ENCODE data around the gene GALNT15. TPM values are rescaled to one million over a fixed set of nuclear protein-coding genes. Genes with fewer than 3 reads are reported as not detected.

GALNT15 gene
- total and polyA plus RNA-seq, 2 donors from 2014 or later: 5.5 to 39.9 TPM

GRCh38 chr3:16245609-16246008, 71.1 kb downstream of the GALNT15 start:
- intact Hi-C loops (cut with DNase I): loop anchor here (10.0 kb wide), 2 partner anchors 201 to 431 kb away; no protein-coding TSS in a partner anchor
- no peak for TF ChIP-seq CTCF (IDR thresholded peaks at IDR 0.05; ENCODE audit: borderline replicate concordance, extremely low read depth, insufficient read depth)

GRCh38 chr3:16247282-16248061, 73.0 kb downstream of the GALNT15 start:
- Histone ChIP-seq H3K9me3 (ENCODE audit: control insufficient read depth in 2 of 3, insufficient read depth in 1 of 3, low read length in 3 of 3) (no peaks in the 10 kb centered on the region), H3K36me3 (ENCODE audit: control insufficient read depth in 2 of 3, insufficient read depth in 3 of 3, low read length in 3 of 3) (no peaks in the 10 kb centered on the region), H3K4me1 (ENCODE audit: control insufficient read depth in 2 of 3, insufficient read depth in 2 of 3, low read depth in 1 of 3, low read length in 3 of 3) (peaks cover 0 to 4% (median 0%) of the 10 kb centered on the region in 3 donors), H3K27me3 (ENCODE audit: control insufficient read depth, insufficient read depth, low read length) (no peaks in the 10 kb centered on the region), H3K27ac (ENCODE audit: low read depth in 2 of 2, low read length in 2 of 2) (no peak overlapping the region), H3K4me3 (ENCODE audit: low read length in 3 of 3) (no peak overlapping the region), H3K9ac (ENCODE audit: low read length in 3 of 3) (peak overlapping the region in 1 of 3 donors; percentile 16)
- intact Hi-C loops (cut with DNase I): loop anchor here (10.0 kb wide), 2 partner anchors 203 to 433 kb away; no protein-coding TSS in a partner anchor
- FAIRE-seq (no peak), DNase-seq (peak in 4 of 5 donors; percentile 84 to 92 (median 88))
- peak; percentile 96 for TF ChIP-seq CTCF (IDR thresholded peaks at IDR 0.05; ENCODE audit: borderline replicate concordance, extremely low read depth, insufficient read depth)

More at GRCh38 chr3:16245609-16246008, 71.1 kb downstream of the GALNT15 start:
- FAIRE-seq (no peak), DNase-seq (no peak)
- no peaks in the 10 kb centered on the region for H3K36me3 ChIP-seq (ENCODE audit: control insufficient read depth in 2 of 3, insufficient read depth in 3 of 3, low read length in 3 of 3)
- H3K27ac ChIP-seq (ENCODE audit: low read depth in 2 of 2, low read length in 2 of 2): no peak overlapping the region
- H3K27me3 ChIP-seq (ENCODE audit: control insufficient read depth, insufficient read depth, low read length): no peaks in the 10 kb centered on the region
- no peaks in the 10 kb centered on the region for H3K9me3 ChIP-seq (ENCODE audit: control insufficient read depth in 2 of 3, insufficient read depth in 1 of 3, low read length in 3 of 3)
- H3K4me1 ChIP-seq (ENCODE audit: control insufficient read depth in 2 of 3, insufficient read depth in 2 of 3, low read depth in 1 of 3, low read length in 3 of 3): peaks cover 0 to 4% (median 0%) of the 10 kb centered on the region in 3 donors
- no peak overlapping the region for H3K9ac ChIP-seq (ENCODE audit: low read length in 3 of 3)
- no peak overlapping the region for H3K4me3 ChIP-seq (ENCODE audit: low read length in 3 of 3)

GRCh38 chr3:16248556-16248955, 74.1 kb downstream of the GALNT15 start:
- Histone ChIP-seq H3K9ac (ENCODE audit: low read length in 3 of 3) (no peak overlapping the region), H3K4me3 (ENCODE audit: low read length in 3 of 3) (no peak overlapping the region), H3K9me3 (ENCODE audit: control insufficient read depth in 2 of 3, insufficient read depth in 1 of 3, low read length in 3 of 3) (no peaks in the 10 kb centered on the region), H3K36me3 (ENCODE audit: control insufficient read depth in 2 of 3, insufficient read depth in 3 of 3, low read length in 3 of 3) (no peaks in the 10 kb centered on the region), H3K27ac (ENCODE audit: low read depth in 2 of 2, low read length in 2 of 2) (no peak overlapping the region), H3K27me3 (ENCODE audit: control insufficient read depth, insufficient read depth, low read length) (no peaks in the 10 kb centered on the region), H3K4me1 (ENCODE audit: control insufficient read depth in 2 of 3, insufficient read depth in 2 of 3, low read depth in 1 of 3, low read length in 3 of 3) (peaks cover 0 to 4% (median 0%) of the 10 kb centered on the region in 3 donors)
- no peak for TF ChIP-seq CTCF (IDR thresholded peaks at IDR 0.05; ENCODE audit: borderline replicate concordance, extremely low read depth, insufficient read depth)
- intact Hi-C loops (cut with DNase I): loop anchor here (10.0 kb wide), 2 partner anchors 204 to 434 kb away; no protein-coding TSS in a partner anchor
- no peak for DNase-seq
- no peak for FAIRE-seq
